Activated CD4-positive, alpha-beta T cell treated with anti-CD3 and anti-CD28 coated beads for 36 hours (primary cell): ENCODE results near the gene TEX50. TPM values are rescaled to one million over a fixed set of nuclear protein-coding genes. Genes with fewer than 3 reads are reported as not detected.
"Not testable (repeated sequence)": the region's sequence is repeated elsewhere in the genome, so short reads cannot be mapped to it uniquely, and the experiment has no call there.

Source experiments
- ATAC-seq: fragments of 200-7000 bp; cut with Tn5 transposase; one replicate; pipeline ENCODE4 v1.10.0; 2021; ENCODE audit warnings: mild to moderate bottlenecking, moderate library complexity
- CTCF ChIA-PET: fragments of 350-600 bp; sonication (Branson Sonifier 250); formaldehyde crosslinking; loops from one replicate; lab custom pipeline; 2021; ENCODE audit warnings: antibody characterized with exemption; lab: Charles Lee
- POLR2A ChIA-PET: fragments of 350-600 bp; sonication (Branson Sonifier 250); formaldehyde crosslinking; loops from one replicate; lab custom pipeline; 2021; ENCODE audit warnings: antibody characterized with exemption, inconsistent platforms; lab: Charles Lee
- DNase-seq: peaks from one replicate; pipeline ENCODE4 v3.0.0-alpha.2; 2020
- H3K27ac Mint-ChIP-seq: one replicate; pipeline ENCODE4 v1.8.0; 2021; ENCODE audit warnings: mixed read lengths
- H3K27me3 Mint-ChIP-seq: one replicate; pipeline ENCODE4 v1.8.0; 2021; ENCODE audit warnings: mixed read lengths
- H3K36me3 Mint-ChIP-seq: one replicate; pipeline ENCODE4 v1.8.0; 2021; ENCODE audit warnings: low read depth, mixed read lengths
- H3K4me1 Mint-ChIP-seq: one replicate; pipeline ENCODE4 v1.8.0; 2021; ENCODE audit warnings: mixed read lengths
- H3K4me3 Mint-ChIP-seq: one replicate; pipeline ENCODE4 v1.8.0; 2021; ENCODE audit warnings: mild to moderate bottlenecking, moderate library complexity, mixed read lengths
- H3K9me3 Mint-ChIP-seq: one replicate; pipeline ENCODE4 v1.8.0; 2021; ENCODE audit warnings: low read depth, mixed read lengths
- intact Hi-C, 2 experiments: fragments of 100-400 bp; cut with DNase I in 1 of 2; cut with micrococcal nuclease in 1 of 2; formaldehyde crosslinking; loops; one replicate each; pipeline versions ENCODE4 v1.14.2 to v1.15.1; 2022 to 2024; cut with DNase I, micrococcal nuclease
- total RNA-seq, 2 experiments: library from RNA; stranded (reverse); gene quantifications; one replicate each; pipeline ENCODE4 v1.2.3, GENCODE V29; 2021

TEX50 gene
- total RNA-seq, 2 experiments from 2014 or later: not detected

- POLR2A ChIA-PET, CTCF ChIA-PET, H3K4me3 Mint-ChIP-seq, H3K36me3 Mint-ChIP-seq, H3K27ac Mint-ChIP-seq, H3K9me3 Mint-ChIP-seq, DNase-seq, H3K27me3 Mint-ChIP-seq, intact Hi-C loops, H3K4me1 Mint-ChIP-seq, ATAC-seq: not testable (repeated sequence)
Observed at GRCh38 chr1:173637236-173638042, 2.3 kb downstream of the TEX50 start.

DNA sequence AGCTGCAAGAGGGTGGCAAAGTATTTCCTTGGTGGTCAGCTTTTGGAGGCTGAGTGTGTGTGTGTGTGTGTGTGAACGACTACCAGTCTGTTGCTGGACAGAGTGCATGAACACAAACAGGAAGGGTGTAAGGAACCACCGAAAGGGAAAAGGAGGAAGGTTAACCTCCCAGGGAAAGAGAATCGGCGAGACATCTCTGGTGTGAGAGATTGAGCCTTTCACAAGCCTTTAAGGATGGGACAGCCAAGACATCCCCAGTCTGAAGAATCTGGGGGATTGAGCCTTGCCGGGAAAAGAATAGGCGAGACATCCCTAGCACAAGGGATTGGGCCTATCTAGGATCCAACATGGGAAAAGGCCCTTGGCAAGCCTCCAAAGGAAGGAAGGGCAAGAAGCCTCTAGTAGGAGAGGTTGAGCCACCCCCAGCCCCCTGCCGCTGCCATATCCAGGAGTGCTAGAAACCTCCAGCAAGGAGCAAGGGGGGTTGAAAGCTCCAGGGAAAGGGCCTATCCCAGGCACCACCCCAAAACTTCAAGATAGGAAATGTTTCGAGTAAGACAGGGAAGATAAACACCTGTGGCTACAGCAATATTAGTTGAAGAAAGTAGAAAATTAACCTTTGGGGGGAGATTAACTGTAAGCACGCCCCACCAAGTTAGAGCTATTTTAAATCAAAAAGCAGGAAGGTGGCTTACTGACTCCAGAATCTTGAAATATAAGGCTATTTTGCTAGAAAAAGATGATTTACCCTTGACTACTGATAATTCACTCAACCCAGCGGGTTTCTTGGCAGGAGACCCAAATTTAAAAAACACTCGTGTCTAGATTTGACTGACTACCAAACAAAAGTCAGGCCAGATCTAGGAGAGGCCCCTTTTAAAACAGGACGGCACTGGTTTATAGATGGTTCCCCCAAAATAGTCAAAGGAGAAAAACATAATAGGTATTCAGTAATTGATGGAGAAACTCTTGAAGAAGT is 3.2 kb downstream of the TEX50 start:
- Mint-ChIP-seq H3K9me3 (peaks cover 2% of the 10 kb centered on the region), H3K27ac (no peak overlapping the region), H3K27me3 (peaks cover 2% of the 10 kb centered on the region), H3K4me3 (no peak overlapping the region), H3K36me3 (no peaks in the 10 kb centered on the region), H3K4me1 (no peaks in the 10 kb centered on the region)
- ChIA-PET POLR2A (no interaction called here), CTCF (interaction anchor here (0.7 kb wide), 1 partner anchor 148 kb away, joined by 3 read pairs; no protein-coding TSS in a partner anchor)
- no peak for DNase-seq
- intact Hi-C loops: no loop called here
- no peak for ATAC-seq

DNA sequence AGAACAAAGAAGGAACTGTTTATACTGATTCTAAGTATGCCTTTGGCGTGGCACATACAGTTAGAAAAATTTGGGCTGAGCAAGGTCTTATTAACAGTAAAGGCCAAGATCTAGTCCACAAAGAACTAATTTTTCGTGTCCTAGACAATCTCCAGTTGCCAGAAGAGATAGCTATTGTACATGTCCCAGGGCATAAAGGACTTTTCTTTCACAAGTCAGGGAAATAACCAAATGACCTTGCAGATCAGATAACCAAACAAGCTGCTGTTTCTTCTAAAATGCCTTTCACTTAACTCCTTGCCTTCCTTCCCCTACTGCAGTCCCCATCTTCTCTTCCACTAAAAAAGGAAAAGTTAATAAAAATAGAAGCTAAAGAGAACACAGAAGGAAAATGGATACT is 4.0 kb downstream of the TEX50 start:
- Mint-ChIP-seq H3K27ac (no peak overlapping the region), H3K27me3 (peaks cover 2% of the 10 kb centered on the region), H3K36me3 (no peaks in the 10 kb centered on the region), H3K9me3 (peaks cover 2% of the 10 kb centered on the region), H3K4me3 (no peak overlapping the region), H3K4me1 (no peaks in the 10 kb centered on the region)
- intact Hi-C loops: no loop called here
- ChIA-PET POLR2A (no interaction called here), CTCF (interaction anchor here (0.6 to 0.7 kb wide), 2 partner anchors 47 to 148 kb away, joined by 3 read pairs; no protein-coding TSS in a partner anchor)
- ATAC-seq: no peak
- no peak for DNase-seq

- ATAC-seq, H3K36me3 Mint-ChIP-seq, H3K4me3 Mint-ChIP-seq, POLR2A ChIA-PET, DNase-seq, CTCF ChIA-PET, H3K27me3 Mint-ChIP-seq, H3K4me1 Mint-ChIP-seq, H3K9me3 Mint-ChIP-seq, H3K27ac Mint-ChIP-seq: not testable (repeated sequence)
- intact Hi-C loops: loop anchor here in 1 of 2 experiments (10.0 kb wide), 1 partner anchor 58 kb away; no protein-coding TSS in a partner anchor
Observed at GRCh38 chr1:173642450-173643139, 7.5 kb downstream of the TEX50 start.

DNA sequence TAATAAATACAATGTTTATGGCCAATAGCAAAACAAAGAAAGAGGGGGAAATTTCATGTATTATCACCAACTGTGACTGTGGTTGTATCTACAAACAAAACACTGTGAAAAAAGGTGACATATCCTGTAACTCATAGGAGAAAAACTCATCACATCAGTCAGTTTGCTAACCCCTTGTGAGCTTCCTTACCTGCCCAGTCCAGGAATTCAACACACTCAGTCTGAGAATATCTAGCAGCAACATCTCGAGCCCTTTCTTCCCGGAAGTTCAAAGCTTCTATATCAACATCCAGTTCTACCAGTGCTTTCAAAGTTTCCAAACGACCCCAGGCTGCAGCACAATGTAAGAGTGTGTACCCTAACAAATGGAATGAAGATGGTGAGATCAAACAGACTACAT is 11.5 kb downstream of the TEX50 start:
- H3K4me1 Mint-ChIP-seq: no peaks in the 10 kb centered on the region
- no peaks in the 10 kb centered on the region for H3K9me3 Mint-ChIP-seq
- ATAC-seq (no peak), DNase-seq (no peak)
- intact Hi-C loops: loop anchor here in 1 of 2 experiments (10.0 kb wide), 1 partner anchor 62 kb away; no protein-coding TSS in a partner anchor
- no peaks in the 10 kb centered on the region for H3K27me3 Mint-ChIP-seq
- CTCF ChIA-PET: interaction anchor here (1.0 to 1.5 kb wide), 2 partner anchors 42 to 217 kb away, joined by 3 read pairs; no protein-coding TSS in a partner anchor
- POLR2A ChIA-PET: no interaction called here
- no peak overlapping the region for H3K27ac Mint-ChIP-seq
- no peak overlapping the region for H3K4me3 Mint-ChIP-seq
- no peaks in the 10 kb centered on the region for H3K36me3 Mint-ChIP-seq

GRCh38 chr1:173648880-173649605 is 13.9 kb downstream of the TEX50 start:
- ChIA-PET POLR2A (no interaction called here), CTCF (no interaction called here)
- ATAC-seq: no peak
- intact Hi-C loops: loop anchor here in 1 of 2 experiments (10.0 kb wide), 1 partner anchor 64 kb away; no protein-coding TSS in a partner anchor
- no peak for DNase-seq
- H3K9me3 Mint-ChIP-seq: no peaks in the 10 kb centered on the region
- no peaks in the 10 kb centered on the region for H3K36me3 Mint-ChIP-seq
- no peak overlapping the region for H3K4me3 Mint-ChIP-seq
- no peaks in the 10 kb centered on the region for H3K27me3 Mint-ChIP-seq
- H3K4me1 Mint-ChIP-seq: no peaks in the 10 kb centered on the region
- no peak overlapping the region for H3K27ac Mint-ChIP-seq

DNA sequence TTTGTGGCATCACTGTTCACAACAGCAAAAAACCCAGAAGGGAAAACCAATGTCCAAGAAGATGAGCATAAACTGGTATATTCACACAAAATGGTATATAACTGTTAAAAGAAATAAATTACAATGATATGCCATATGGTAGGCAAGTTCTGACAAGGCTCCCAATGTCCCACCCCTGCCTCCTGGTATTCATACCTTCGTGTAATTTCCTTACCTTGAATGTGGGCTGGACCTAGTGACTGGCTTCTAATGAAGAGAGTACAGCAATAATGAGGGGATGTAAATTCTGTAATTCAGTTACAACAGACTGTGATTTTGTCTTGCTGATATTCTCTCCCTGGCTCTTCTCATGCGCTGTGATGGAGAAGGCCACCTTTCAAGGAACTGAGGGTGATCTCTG is 25.2 kb downstream of the TEX50 start:
- ATAC-seq: no peak
- ChIA-PET CTCF (no interaction called here), POLR2A (no interaction called here)
- Mint-ChIP-seq H3K27ac (no peak overlapping the region), H3K27me3 (peaks cover 2% of the 10 kb centered on the region), H3K36me3 (no peaks in the 10 kb centered on the region), H3K9me3 (peaks cover 5% of the 10 kb centered on the region), H3K4me1 (no peaks in the 10 kb centered on the region), H3K4me3 (no peak overlapping the region)
- no peak for DNase-seq
- intact Hi-C loops: no loop called here

DNA sequence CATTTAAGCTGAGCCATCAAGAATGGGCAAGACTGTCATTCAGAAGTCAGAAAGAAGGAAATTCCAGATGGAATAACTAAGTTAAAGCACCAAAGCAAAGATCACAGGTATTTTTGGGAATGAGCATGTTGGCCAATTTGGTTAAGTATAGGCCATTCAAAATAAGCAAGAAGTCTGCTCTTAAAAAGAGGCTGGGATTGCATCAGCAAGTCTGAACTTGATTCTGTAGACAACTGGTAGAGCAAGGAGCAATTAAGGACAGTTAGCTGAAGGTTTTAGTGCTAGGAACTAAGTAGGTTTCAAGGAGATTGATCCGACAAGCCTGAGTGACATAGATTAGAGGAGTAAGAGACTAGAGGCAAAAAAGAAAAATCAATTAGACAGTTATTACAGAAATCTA is 26.1 kb downstream of the TEX50 start:
- ATAC-seq: no peak
- Mint-ChIP-seq H3K4me3 (no peak overlapping the region), H3K4me1 (no peaks in the 10 kb centered on the region), H3K27ac (no peak overlapping the region), H3K36me3 (no peaks in the 10 kb centered on the region), H3K27me3 (no peaks in the 10 kb centered on the region), H3K9me3 (peaks cover under 1% of the 10 kb centered on the region)
- intact Hi-C loops: no loop called here
- DNase-seq: no peak
- ChIA-PET CTCF (no interaction called here), POLR2A (no interaction called here)

GRCh38 chr1:173661763-173662162 is 26.6 kb downstream of the TEX50 start:
- Mint-ChIP-seq H3K4me1 (no peaks in the 10 kb centered on the region), H3K27ac (no peak overlapping the region), H3K27me3 (no peaks in the 10 kb centered on the region), H3K9me3 (no peaks in the 10 kb centered on the region), H3K36me3 (no peaks in the 10 kb centered on the region), H3K4me3 (no peak overlapping the region)
- CTCF ChIA-PET: interaction anchor here (0.5 kb wide), 1 partner anchor 12 kb away, joined by 3 read pairs; no protein-coding TSS in a partner anchor
- no peak for DNase-seq
- intact Hi-C loops: no loop called here
- no peak for ATAC-seq
- POLR2A ChIA-PET: no interaction called here

DNA sequence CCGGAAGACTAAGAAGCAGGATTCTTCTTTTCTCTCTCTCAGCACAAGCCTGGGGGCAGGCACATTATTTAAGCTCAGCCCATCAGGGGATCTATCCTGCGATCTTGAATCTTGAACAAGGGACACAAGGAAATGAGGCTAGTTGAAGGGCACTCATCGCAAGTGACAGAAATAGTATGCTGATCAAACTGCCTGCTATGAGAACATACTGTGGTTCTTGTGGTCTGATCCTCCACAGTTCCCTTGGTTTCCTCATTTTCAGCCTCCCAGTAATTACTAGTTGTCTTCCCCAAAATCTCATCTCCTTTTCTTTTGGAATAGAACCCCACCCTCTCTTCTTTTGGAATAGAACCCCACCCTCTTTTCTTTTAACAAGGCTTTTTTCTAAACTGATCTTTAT is 28.0 kb downstream of the TEX50 start:
- intact Hi-C loops: no loop called here
- Mint-ChIP-seq H3K36me3 (no peaks in the 10 kb centered on the region), H3K27me3 (peaks cover 9% of the 10 kb centered on the region), H3K4me3 (no peak overlapping the region), H3K27ac (no peak overlapping the region), H3K4me1 (no peaks in the 10 kb centered on the region), H3K9me3 (no peaks in the 10 kb centered on the region)
- DNase-seq: no peak
- no peak for ATAC-seq
- CTCF ChIA-PET: interaction anchor here (1.3 kb wide), 1 partner anchor 158 kb away, joined by 3 read pairs; no protein-coding TSS in a partner anchor
- POLR2A ChIA-PET: no interaction called here
